HepG2 (cell line): ENCODE results near the gene SLC1A2. TPM values are rescaled to one million over a fixed set of nuclear protein-coding genes. Genes with fewer than 3 reads are reported as not detected.

Source experiments
- ATAC-seq: fragments of 200-7000 bp; cut with Tn5 transposase; 3 replicates; pipeline ENCODE4 v1.9.1; 2020; ENCODE audit warnings: mild to moderate bottlenecking, moderate library complexity
- BruUV-seq: library from RNA; stranded (reverse); fragments of 400-500 nt; replicated peaks from 2 replicates; lab custom pipeline; 2021; lab: Mats Ljungman, UMichigan
- CTCF ChIA-PET: fragments of 300-600 bp; formaldehyde crosslinking; extraction: SDS; loops from one replicate; lab custom pipeline; 2021; ENCODE audit warnings: low total read pairs, inconsistent platforms, low intra/inter-chr PET ratio; lab: Yijun Ruan, JAX
- POLR2A ChIA-PET: fragments of 350-600 bp; sonication (Branson Sonifier 250); formaldehyde crosslinking; loops from one replicate; lab custom pipeline; 2020; ENCODE audit warnings: antibody characterized with exemption, inconsistent platforms; lab: Yijun Ruan, JAX
- DNase-seq: peaks from one replicate; pipeline ENCODE4 v3.0.0-alpha.2; 2015; ENCODE audit warnings: low spot score
- FAIRE-seq: peaks from 3 replicates; lab custom pipeline; 2011; peaks lifted over from hg19 to GRCh38; lab: Jason Lieb, UNC
- H2AFZ ChIP-seq: one replicate; pipeline ENCODE4 v1.6.1; 2011; ENCODE audit warnings: low read length, inconsistent platforms
- H3K27ac ChIP-seq: fragments of 300-600 bp; 3 replicates; pipeline ENCODE4 v1.8.0; 2011; ENCODE audit warnings: mixed run types, mild to moderate bottlenecking, mixed read lengths, low read length, inconsistent platforms; ENCODE audit not compliant: insufficient read depth; ENCODE audit errors: extremely low read length
- H3K27me3 ChIP-seq, 2 experiments: fragments of 200-600 bp in 1 of 2; 2 replicates in 1 of 2; 3 replicates in 1 of 2; pipeline versions ENCODE4 v1.6.0 to v1.8.0; 2011; ENCODE audit warnings: low read length in 2 of 2, mild to moderate bottlenecking in 2 of 2, moderate library complexity in 2 of 2, inconsistent platforms in 1 of 2; ENCODE audit not compliant: insufficient read depth in 2 of 2, control insufficient read depth in 1 of 2
- H3K36me3 ChIP-seq, 2 experiments: fragments of 200-600 bp in 1 of 2; replicated peaks in 1 of 2; 2 replicates in 1 of 2; 3 replicates in 1 of 2; pipeline versions ENCODE4 v1.5.1 to v1.8.0; 2011; ENCODE audit warnings: low read length in 2 of 2, inconsistent platforms in 1 of 2; ENCODE audit not compliant: insufficient read depth in 2 of 2, control insufficient read depth in 1 of 2
- H3K4me1 ChIP-seq: 2 replicates; pipeline ENCODE4 v1.5.1; 2012; ENCODE audit warnings: low read length, inconsistent platforms; ENCODE audit not compliant: insufficient read depth
- H3K4me2 ChIP-seq: 2 replicates; pipeline ENCODE4 v1.6.0; 2011; ENCODE audit warnings: low read depth, low read length, inconsistent platforms
- H3K4me3 ChIP-seq, 3 experiments: fragments of 200-600 bp in 1 of 3; sonication (generic), shearing (Covaris generic) in 1 of 3; replicated peaks in 1 of 3; 2 replicates each; pipeline ENCODE4 v1.5.1; 2011 to 2016; ENCODE audit warnings: low read length in 3 of 3, inconsistent platforms in 2 of 3, low read depth in 2 of 3, mild to moderate bottlenecking in 2 of 3, control low read depth in 1 of 3, mixed read lengths in 1 of 3; ENCODE audit not compliant: insufficient read depth in 1 of 3
- H3K79me2 ChIP-seq: one replicate; pipeline ENCODE4 v1.6.1; 2011; ENCODE audit warnings: low read length, inconsistent platforms; ENCODE audit not compliant: insufficient read depth
- H3K9ac ChIP-seq: 2 replicates; pipeline ENCODE4 v1.6.0; 2011; ENCODE audit warnings: mild to moderate bottlenecking, low read depth, low read length, inconsistent platforms; ENCODE audit not compliant: insufficient read depth
- H3K9me3 ChIP-seq: 2 replicates; pipeline ENCODE4 v1.5.1; 2012; ENCODE audit warnings: mild to moderate bottlenecking, low read length
- H4K20me1 ChIP-seq: 2 replicates; pipeline ENCODE4 v1.6.0; 2011; ENCODE audit warnings: inconsistent platforms, mild to moderate bottlenecking, low read length, moderate library complexity; ENCODE audit not compliant: insufficient read depth
- CEBPB ChIP-seq: IDR thresholded peaks from 2 replicates; pipeline ENCODE4 v1.6.1; 2011; ENCODE audit warnings: low read depth, low read length, improper control_type of control experiment, borderline replicate concordance
- PITX1 ChIP-seq: sonication (generic); formaldehyde crosslinking; IDR thresholded peaks from 2 replicates; pipeline ENCODE4 v1.5.1; 2020; ENCODE audit warnings: mild to moderate bottlenecking, missing genetic modification reagents
- ZNF451 ChIP-seq: sonication (generic); formaldehyde crosslinking; IDR thresholded peaks from 2 replicates; pipeline ENCODE4 v1.5.0; 2020; ENCODE audit warnings: mild to moderate bottlenecking, missing genetic modification reagents
- WGBS: methylation state at CpG from one replicate; pipeline ENCODE4 v1.1.6; 2017; ENCODE audit warnings: low lambda C conversion rate; 5-methylcytosine and 5-hydroxymethylcytosine counted together
- in situ Hi-C: cut with HindIII; loops from 2 replicates; pipeline ENCODE4 v1.10.0; 2017; ENCODE audit warnings: low pct_unique_long_range_greater_than_20kb; ENCODE audit not compliant: extremely low pct_ligation_motif_present
- intact Hi-C: fragments of 100-400 bp; cut with micrococcal nuclease; formaldehyde crosslinking; loops from one replicate; pipeline ENCODE4 v1.10.0; 2022; ENCODE audit not compliant: unreplicated experiment
- polyA plus RNA-seq, 8 experiments: library from polyadenylated mRNA; depleted of rRNA in 3 of 8; stranded (reverse) in 7 of 8; unstranded in 1 of 8; fragments of >200 nt; fragmentation: Illumina TruSeq in 4 of 8; extraction: Trizol in 4 of 8; gene quantifications; 2 replicates each; pipeline versions ENCODE4 v1.2.1 to v1.2.3, GENCODE V29; 2011 to 2016; ENCODE audit warnings: low read depth in 4 of 8, missing spikeins in 1 of 8, mixed read lengths in 1 of 8; ENCODE audit not compliant: insufficient read depth in 1 of 8
- total RNA-seq, 5 experiments: library from RNA; depleted of rRNA; stranded (reverse); fragments of >200 nt; fragmentation: Illumina TruSeq; extraction: Trizol; gene quantifications; 2 replicates each; pipeline ENCODE4 v1.2.3, GENCODE V29; 2016; ENCODE audit warnings: low read depth in 1 of 5

SLC1A2 gene
- total and polyA plus RNA-seq, 2 of the 13 experiments (the other 11 are each of a cell fraction or from before 2014, with no cell fraction given) = 23.2 to 43.2 TPM

- no peak overlapping the region for H3K4me3 ChIP-seq
- in situ Hi-C loops = no loop called here
These were observed 169.2 kb downstream of the SLC1A2 start for GRCh38 chr11:35250192-35250591.

GRCh38 chr11:35248558-35249323, 170.6 kb downstream of the SLC1A2 start:
- no TSS peak for BruUV-seq
- Histone ChIP-seq H3K4me2 (no peak overlapping the region), H3K4me3 (no peak overlapping the region), H3K79me2 (no peaks in the 10 kb centered on the region), H3K27ac (no peak overlapping the region), H4K20me1 (no peaks in the 10 kb centered on the region), H3K27me3 (no peaks in the 10 kb centered on the region; a peak in 1 of 5 replicates), H3K36me3 (no peaks in the 10 kb centered on the region), H3K4me1 (peaks cover 4% of the 10 kb centered on the region), H3K9ac (no peak overlapping the region), H3K9me3 (no peaks in the 10 kb centered on the region), H2AFZ (no peak overlapping the region)
- 70% methylated on average over 4 of the region's 4 CpGs for WGBS
- FAIRE-seq (no peak), DNase-seq (no peak), ATAC-seq (no peak)
- in situ Hi-C loops = no loop called here
- intact Hi-C loops = no loop called here
- TF ChIP-seq PITX1 (CRISPR knock-in tag) (no peak), CEBPB (peak; percentile 67)
- ChIA-PET POLR2A (no interaction called here), CTCF (no interaction called here)

More at GRCh38 chr11:35250192-35250591, 169.2 kb downstream of the SLC1A2 start:
- POLR2A ChIA-PET = no interaction called here
- TF ChIP-seq ZNF451 (CRISPR knock-in tag) = no peak
- TF ChIP-seq CEBPB = peak; percentile 63
- Histone ChIP-seq H4K20me1 (no peaks in the 10 kb centered on the region), H3K79me2 (no peaks in the 10 kb centered on the region), H2AFZ (no peak overlapping the region), H3K27me3 (no peaks in the 10 kb centered on the region; a peak in 1 of 5 replicates), H3K9ac (no peak overlapping the region), H3K4me2 (no peak overlapping the region), H3K27ac (no peak overlapping the region), H3K4me1 (no peaks in the 10 kb centered on the region), H3K36me3 (peaks cover 0 to 3% of the 10 kb centered on the region in 2 experiments; a peak in 1 of 5 replicates), H3K9me3 (no peaks in the 10 kb centered on the region)
- CTCF ChIA-PET = no interaction called here
- ATAC-seq (no peak), FAIRE-seq (no peak), DNase-seq (no peak)
- BruUV-seq = no TSS peak
- 75% methylated on average over 4 of the region's 4 CpGs for WGBS
- intact Hi-C loops = no loop called here
